Astrocyte (in vitro differentiated cells and primary cell): Measurements from ENCODE around the gene HOXA4.

Experiments
- EZH2 ChIP-seq: IDR thresholded peaks from 2 replicates; pipeline ENCODE4 v1.6.1; 2012; ENCODE audit warnings: mild to moderate bottlenecking, low read length, inconsistent platforms; ENCODE audit not compliant: insufficient read depth
- TF ChIP-seq, protein P1 (sequence below): IDR thresholded peaks from 2 replicates; pipeline ENCODE4 v1.5.1; 2011; ENCODE audit warnings: low read depth, mild to moderate bottlenecking, inconsistent platforms, low read length, moderate library complexity; ENCODE audit not compliant: insufficient read depth

DNA sequence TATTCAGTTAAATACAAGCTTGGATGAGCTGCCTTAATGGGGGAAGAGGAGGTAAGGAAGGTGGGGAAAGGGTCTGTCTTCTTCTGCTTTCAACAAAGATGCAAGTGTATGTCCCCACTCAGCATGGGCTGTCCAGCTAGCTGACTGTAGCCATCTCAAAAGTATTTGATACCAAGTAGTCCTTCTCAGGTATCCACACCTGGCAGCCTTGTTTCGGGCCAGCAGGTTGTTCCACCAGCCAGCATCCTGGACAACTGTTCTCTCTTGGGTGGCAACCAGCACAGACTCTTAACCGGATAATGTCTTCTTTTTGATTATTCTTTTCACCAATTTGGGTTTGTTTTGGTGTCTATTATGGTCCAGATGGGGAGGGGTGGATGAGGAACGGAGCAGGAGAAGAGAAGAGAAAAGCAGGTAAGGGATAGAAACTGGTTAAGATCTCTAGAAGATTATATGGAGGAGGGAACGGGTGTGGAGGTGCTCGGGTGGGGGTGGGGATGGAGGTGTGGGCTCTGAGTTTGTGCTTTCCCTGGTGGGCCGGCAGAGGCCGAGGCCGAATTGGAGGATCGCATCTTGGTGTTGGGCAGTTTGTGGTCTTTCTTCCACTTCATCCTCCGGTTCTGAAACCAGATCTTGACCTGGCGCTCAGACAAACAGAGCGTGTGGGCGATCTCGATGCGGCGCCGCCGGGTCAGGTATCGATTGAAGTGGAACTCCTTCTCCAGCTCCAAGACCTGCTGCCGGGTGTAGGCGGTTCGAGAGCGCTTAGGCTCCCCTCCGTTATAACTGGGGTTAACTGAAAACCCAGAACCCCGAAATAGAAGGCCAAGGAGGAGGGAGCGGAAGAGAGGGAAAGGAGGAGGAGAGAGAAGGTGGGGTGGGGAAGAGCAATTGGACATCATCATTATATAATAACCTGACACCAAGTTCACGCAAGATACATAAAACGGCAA, 1.5 kb downstream of the HOXA4 start:
- TF ChIP-seq, protein P1, sequence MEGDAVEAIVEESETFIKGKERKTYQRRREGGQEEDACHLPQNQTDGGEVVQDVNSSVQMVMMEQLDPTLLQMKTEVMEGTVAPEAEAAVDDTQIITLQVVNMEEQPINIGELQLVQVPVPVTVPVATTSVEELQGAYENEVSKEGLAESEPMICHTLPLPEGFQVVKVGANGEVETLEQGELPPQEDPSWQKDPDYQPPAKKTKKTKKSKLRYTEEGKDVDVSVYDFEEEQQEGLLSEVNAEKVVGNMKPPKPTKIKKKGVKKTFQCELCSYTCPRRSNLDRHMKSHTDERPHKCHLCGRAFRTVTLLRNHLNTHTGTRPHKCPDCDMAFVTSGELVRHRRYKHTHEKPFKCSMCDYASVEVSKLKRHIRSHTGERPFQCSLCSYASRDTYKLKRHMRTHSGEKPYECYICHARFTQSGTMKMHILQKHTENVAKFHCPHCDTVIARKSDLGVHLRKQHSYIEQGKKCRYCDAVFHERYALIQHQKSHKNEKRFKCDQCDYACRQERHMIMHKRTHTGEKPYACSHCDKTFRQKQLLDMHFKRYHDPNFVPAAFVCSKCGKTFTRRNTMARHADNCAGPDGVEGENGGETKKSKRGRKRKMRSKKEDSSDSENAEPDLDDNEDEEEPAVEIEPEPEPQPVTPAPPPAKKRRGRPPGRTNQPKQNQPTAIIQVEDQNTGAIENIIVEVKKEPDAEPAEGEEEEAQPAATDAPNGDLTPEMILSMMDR, result no peak
- TF ChIP-seq EZH2, result no peak
